HCEC 1CT (cell line): ENCODE results near the gene BIVM.

ENCODE experiments used
- DNase-seq: peaks from one replicate; pipeline ENCODE4 v3.0.0-alpha.2; 2017

Gene BIVM

GRCh38 chr13:102792396-102792795, 6.5 kb upstream of the BIVM start:
- DNase-seq: no peak

GRCh38 chr13:102793611-102794355, 5.1 kb upstream of the BIVM start:
- no peak for DNase-seq

- DNase-seq: peak; percentile 36
Measured at GRCh38 chr13:102799426-102800144, 666 bp downstream of the BIVM start.

- DNase-seq: peak; percentile 75
Measured at GRCh38 chr13:102800145-102801041, 1.5 kb downstream of the BIVM start.

GRCh38 chr13:102805680-102806079, 6.8 kb downstream of the BIVM start:
- DNase-seq: no peak

GRCh38 chr13:102807699-102808098, 8.8 kb downstream of the BIVM start:
- no peak for DNase-seq

- DNase-seq: no peak
Measured at GRCh38 chr13:102812611-102813287, 13.8 kb downstream of the BIVM start.

GRCh38 chr13:102814025-102814607, 15.2 kb downstream of the BIVM start:
- DNase-seq: no peak

- no peak for DNase-seq
Measured at GRCh38 chr13:102814793-102815192, 15.9 kb downstream of the BIVM start.

- no peak for DNase-seq
Measured at GRCh38 chr13:102815788-102816187, 16.9 kb downstream of the BIVM start.

- DNase-seq: no peak
Measured at GRCh38 chr13:102816708-102817107, 17.8 kb downstream of the BIVM start.

GRCh38 chr13:102817241-102817640, 18.3 kb downstream of the BIVM start:
- DNase-seq: no peak

- DNase-seq: no peak
Measured at GRCh38 chr13:102817907-102818306, 19.0 kb downstream of the BIVM start.

- no peak for DNase-seq
Measured at GRCh38 chr13:102825400-102825799, 26.5 kb downstream of the BIVM start.

GRCh38 chr13:102825921-102826706, 27.2 kb downstream of the BIVM start:
- DNase-seq: peak; percentile 96

- DNase-seq: no peak
Measured at GRCh38 chr13:102830646-102831045, 31.7 kb downstream of the BIVM start.

GRCh38 chr13:102836471-102836870, 37.6 kb downstream of the BIVM start:
- no peak for DNase-seq

- no peak for DNase-seq
Measured at GRCh38 chr13:102838273-102838672, 39.4 kb downstream of the BIVM start.

GRCh38 chr13:102838982-102839381, 40.1 kb downstream of the BIVM start:
- DNase-seq: peak; percentile 3

- peak; percentile 13 for DNase-seq
Measured at GRCh38 chr13:102839462-102839861, 40.5 kb downstream of the BIVM start.

- no peak for DNase-seq
Measured at GRCh38 chr13:102845289-102845629, 46.3 kb downstream of the BIVM start.
